ENCODE data around the gene SIX1.
A peak's percentile ranks its signal among the peaks of the same experiment; 100 is the strongest.

- TF ChIP-seq ZNF274 (IDR thresholded peaks at IDR 0.05; ENCODE audit: low read length) = no peak
- TF ChIP-seq ZNF274 (tag by site-specific recombination; IDR thresholded peaks at IDR 0.05; ENCODE audit: borderline replicate concordance) = no peak
- no peak for TF ChIP-seq ZNF16 (tag by site-specific recombination; IDR thresholded peaks at IDR 0.05; ENCODE audit: low read depth)
- no peak for TF ChIP-seq ZSCAN5A (tag by site-specific recombination; IDR thresholded peaks at IDR 0.05)
- TF ChIP-seq ZBTB7A (tag by site-specific recombination; IDR thresholded peaks at IDR 0.05; ENCODE audit: low read depth) = peak; percentile 54; the same call in 1 of the 2 replicates
- TF ChIP-seq YY1 (tag by site-specific recombination; IDR thresholded peaks at IDR 0.05) = no peak; the same call in 1 of the 2 replicates
- TF ChIP-seq ZBTB8A (tag by site-specific recombination; IDR thresholded peaks at IDR 0.05) = peak; percentile 46; the same call in 1 of the 2 replicates
- TF ChIP-seq ZNF280D (tag by site-specific recombination; IDR thresholded peaks at IDR 0.05) = no peak
These were observed at the start of gene SIX1 for GRCh38 chr14:60648934-60649874.
